OCI-LY7 (cell line): ENCODE data around the gene CDKAL1. TPM values are rescaled to one million over a fixed set of nuclear protein-coding genes. Genes with fewer than 3 reads are reported as not detected.

Experiments
- BruUV-seq: library from RNA; stranded (reverse); fragments of 400-500 nt; replicated peaks from 2 replicates; lab custom pipeline; 2021; lab: Mats Ljungman, UMichigan
- CTCF ChIA-PET: fragments of 300-600 bp; sonication (Branson Sonifier 250); formaldehyde crosslinking; loops from one replicate; lab custom pipeline; 2022; ENCODE audit warnings: antibody characterized with exemption; ENCODE audit not compliant: unreplicated experiment; lab: Charles Lee
- POLR2A ChIA-PET: fragments of 300-600 bp; sonication (Branson Sonifier 250); formaldehyde crosslinking; loops from one replicate; lab custom pipeline; 2022; ENCODE audit warnings: antibody characterized with exemption; lab: Charles Lee
- DNase-seq: peaks from one replicate; pipeline ENCODE4 v3.0.0-alpha.2; 2015; ENCODE audit warnings: low spot score
- H2AFZ ChIP-seq: fragments of 200-600 bp; sonication (generic), shearing (Covaris generic); 2 replicates; pipeline ENCODE4 v1.6.1; 2014; ENCODE audit warnings: mild to moderate bottlenecking, antibody characterized with exemption, low read length, moderate library complexity
- H3K27ac ChIP-seq: fragments of 200-600 bp; sonication (generic); 2 replicates; pipeline ENCODE4 v1.5.1; 2014; ENCODE audit warnings: mixed run types, low read depth, mild to moderate bottlenecking, moderate library complexity, low read length, inconsistent platforms; ENCODE audit not compliant: poor library complexity, severe bottlenecking
- H3K36me3 ChIP-seq: fragments of 200-600 bp; sonication (generic); 2 replicates; pipeline ENCODE4 v1.6.1; 2014; ENCODE audit warnings: mild to moderate bottlenecking, antibody characterized with exemption, low read length, moderate library complexity, mixed read lengths; ENCODE audit not compliant: insufficient read depth
- H3K4me1 ChIP-seq: fragments of 200-600 bp; sonication (generic); 2 replicates; pipeline ENCODE4 v1.5.1; 2014; ENCODE audit warnings: mild to moderate bottlenecking, low read length; ENCODE audit not compliant: insufficient read depth, poor library complexity, severe bottlenecking
- H3K4me2 ChIP-seq: fragments of 200-600 bp; sonication (generic); 2 replicates; pipeline ENCODE4 v1.6.1; 2014; ENCODE audit warnings: mild to moderate bottlenecking, low read length
- H3K4me3 ChIP-seq: fragments of 200-600 bp; sonication (generic); 2 replicates; pipeline ENCODE4 v1.5.1; 2014; ENCODE audit warnings: mild to moderate bottlenecking, low read depth, low read length; ENCODE audit not compliant: poor library complexity, severe bottlenecking
- H3K79me2 ChIP-seq: fragments of 200-600 bp; sonication (generic); 2 replicates; pipeline ENCODE4 v1.6.1; 2016; ENCODE audit warnings: low read depth, mild to moderate bottlenecking, low read length, moderate library complexity, mixed read lengths; ENCODE audit not compliant: insufficient read depth
- H3K9me2 ChIP-seq: fragments of 200-600 bp; sonication (generic); 2 replicates; pipeline ENCODE4 v1.6.1; 2016; ENCODE audit warnings: mild to moderate bottlenecking, low read length, mixed read lengths; ENCODE audit not compliant: insufficient read depth
- H3K9me3 ChIP-seq: fragments of 200-600 bp; sonication (generic); 2 replicates; pipeline ENCODE4 v1.6.1; 2014; ENCODE audit warnings: mild to moderate bottlenecking, mixed run types, low read length, mixed read lengths
- H4K20me1 ChIP-seq: fragments of 200-600 bp; sonication (generic); 2 replicates; pipeline ENCODE4 v1.6.1; 2014; ENCODE audit warnings: mild to moderate bottlenecking, antibody characterized with exemption, low read length, moderate library complexity, mixed read lengths; ENCODE audit not compliant: insufficient read depth
- EZH2phosphoT487 ChIP-seq: fragments of 200-600 bp; sonication (generic); IDR thresholded peaks from 2 replicates; pipeline ENCODE4 v1.6.1; 2018; ENCODE audit warnings: low read depth, borderline replicate concordance, mild to moderate bottlenecking, mixed run types, antibody characterized with exemption, low read length, moderate library complexity, mixed read lengths
- intact Hi-C: fragments of 100-400 bp; cut with micrococcal nuclease; formaldehyde crosslinking; loops from one replicate; pipeline ENCODE4 v1.10.0; 2022; ENCODE audit not compliant: unreplicated experiment
- total RNA-seq, 2 experiments: library from RNA; depleted of rRNA in 1 of 2; stranded (reverse); fragments of >200 nt in 1 of 2; shearing (Covaris generic) in 1 of 2; gene quantifications; 2 replicates each; pipeline ENCODE4 v1.2.3, GENCODE V29; 2014 to 2022
- TF ChIP-seq, protein P1 (sequence below): fragments of 200-600 bp; sonication (generic); conservative IDR thresholded peaks from 2 replicates; pipeline ENCODE4 v1.5.1; 2014; ENCODE audit warnings: mild to moderate bottlenecking, antibody characterized with exemption, low read length, moderate library complexity, mixed read lengths

CDKAL1 gene
- total RNA-seq, 2 experiments from 2014 or later, result 19.9 to 21.1 TPM

DNA sequence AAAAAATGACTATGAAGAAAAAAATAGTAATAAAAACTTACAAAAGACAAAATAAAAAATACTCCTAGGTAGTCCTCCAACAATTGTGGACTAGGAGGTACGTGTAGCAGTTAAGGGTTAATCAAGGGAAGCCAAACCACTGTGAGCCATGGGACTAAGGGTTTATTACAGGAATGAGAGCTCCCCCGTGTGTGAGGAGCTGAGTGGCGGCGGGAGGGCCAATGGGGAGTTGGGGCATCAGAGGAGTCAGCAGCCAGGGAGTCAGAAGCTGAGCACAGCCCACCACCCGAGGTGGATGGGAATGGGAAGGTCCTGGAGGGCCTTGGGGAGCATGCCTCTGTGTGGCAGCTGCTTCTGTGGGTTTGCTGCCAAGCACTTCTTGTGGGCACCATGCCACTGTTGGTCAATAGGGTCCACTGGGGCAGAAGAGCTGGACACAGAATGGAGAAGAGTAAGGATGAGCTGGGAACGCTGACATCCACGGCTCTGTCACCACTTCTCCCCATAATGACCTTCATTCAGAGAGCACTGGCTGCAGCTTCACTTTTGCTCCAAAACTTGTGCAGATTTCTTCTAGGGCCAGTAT, 373.3 kb downstream of the CDKAL1 start:
- no peak for TF ChIP-seq EZH2phosphoT487
- ChIA-PET POLR2A (no interaction called here), CTCF (no interaction called here)
- intact Hi-C loops, result no loop called here
- no peak for DNase-seq
- no peaks in the 10 kb centered on the region for H3K9me3 ChIP-seq
- no peak overlapping the region for H2AFZ ChIP-seq
- no peak overlapping the region for H3K4me2 ChIP-seq
- no peaks in the 10 kb centered on the region for H4K20me1 ChIP-seq
- no peak overlapping the region for H3K27ac ChIP-seq
- H3K9me2 ChIP-seq, result no peaks in the 10 kb centered on the region
- H3K4me1 ChIP-seq, result no peaks in the 10 kb centered on the region
- no peak overlapping the region for H3K4me3 ChIP-seq
- H3K36me3 ChIP-seq, result no peaks in the 10 kb centered on the region
- no peaks in the 10 kb centered on the region for H3K79me2 ChIP-seq
- BruUV-seq, result no TSS peak

DNA sequence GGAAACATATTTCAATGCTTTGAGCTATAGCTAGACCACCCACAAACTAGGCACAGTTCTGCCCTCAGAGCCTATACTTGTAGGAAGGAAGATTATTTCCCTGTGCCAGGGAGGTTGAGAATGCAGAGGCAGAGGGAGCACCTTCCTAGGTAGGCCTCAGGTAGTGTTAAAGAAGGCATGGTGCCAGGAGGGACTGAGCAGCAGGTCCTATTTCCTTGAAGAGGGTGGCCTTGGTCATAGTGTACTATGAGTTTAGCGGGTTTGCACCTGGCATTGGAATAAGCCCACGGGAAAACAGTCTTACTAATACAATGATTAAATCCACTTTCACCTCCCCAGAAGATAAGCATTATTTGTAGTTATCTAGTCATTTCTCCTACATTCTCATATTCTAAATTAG, 375.4 kb downstream of the CDKAL1 start:
- no peak overlapping the region for H3K27ac ChIP-seq
- H3K9me2 ChIP-seq, result no peaks in the 10 kb centered on the region
- H3K4me1 ChIP-seq, result no peaks in the 10 kb centered on the region
- BruUV-seq, result no TSS peak
- POLR2A ChIA-PET, result interaction anchor here (0.6 kb wide), 1 partner anchor 946 kb away, joined by 3 read pairs; no protein-coding TSS in a partner anchor
- no peak overlapping the region for H3K4me3 ChIP-seq
- DNase-seq, result no peak
- CTCF ChIA-PET, result no interaction called here
- H3K4me2 ChIP-seq, result no peak overlapping the region
- 0 out of 2 replicates have a peak, but pooled peaks cover 3% of the 10 kb centered on the region for H3K9me3 ChIP-seq
- no peaks in the 10 kb centered on the region for H4K20me1 ChIP-seq
- intact Hi-C loops, result no loop called here
- TF ChIP-seq, protein P1, sequence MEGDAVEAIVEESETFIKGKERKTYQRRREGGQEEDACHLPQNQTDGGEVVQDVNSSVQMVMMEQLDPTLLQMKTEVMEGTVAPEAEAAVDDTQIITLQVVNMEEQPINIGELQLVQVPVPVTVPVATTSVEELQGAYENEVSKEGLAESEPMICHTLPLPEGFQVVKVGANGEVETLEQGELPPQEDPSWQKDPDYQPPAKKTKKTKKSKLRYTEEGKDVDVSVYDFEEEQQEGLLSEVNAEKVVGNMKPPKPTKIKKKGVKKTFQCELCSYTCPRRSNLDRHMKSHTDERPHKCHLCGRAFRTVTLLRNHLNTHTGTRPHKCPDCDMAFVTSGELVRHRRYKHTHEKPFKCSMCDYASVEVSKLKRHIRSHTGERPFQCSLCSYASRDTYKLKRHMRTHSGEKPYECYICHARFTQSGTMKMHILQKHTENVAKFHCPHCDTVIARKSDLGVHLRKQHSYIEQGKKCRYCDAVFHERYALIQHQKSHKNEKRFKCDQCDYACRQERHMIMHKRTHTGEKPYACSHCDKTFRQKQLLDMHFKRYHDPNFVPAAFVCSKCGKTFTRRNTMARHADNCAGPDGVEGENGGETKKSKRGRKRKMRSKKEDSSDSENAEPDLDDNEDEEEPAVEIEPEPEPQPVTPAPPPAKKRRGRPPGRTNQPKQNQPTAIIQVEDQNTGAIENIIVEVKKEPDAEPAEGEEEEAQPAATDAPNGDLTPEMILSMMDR, result no peak
- TF ChIP-seq EZH2phosphoT487, result no peak
- no peaks in the 10 kb centered on the region for H3K36me3 ChIP-seq
- H2AFZ ChIP-seq, result no peak overlapping the region
- H3K79me2 ChIP-seq, result no peaks in the 10 kb centered on the region

DNA sequence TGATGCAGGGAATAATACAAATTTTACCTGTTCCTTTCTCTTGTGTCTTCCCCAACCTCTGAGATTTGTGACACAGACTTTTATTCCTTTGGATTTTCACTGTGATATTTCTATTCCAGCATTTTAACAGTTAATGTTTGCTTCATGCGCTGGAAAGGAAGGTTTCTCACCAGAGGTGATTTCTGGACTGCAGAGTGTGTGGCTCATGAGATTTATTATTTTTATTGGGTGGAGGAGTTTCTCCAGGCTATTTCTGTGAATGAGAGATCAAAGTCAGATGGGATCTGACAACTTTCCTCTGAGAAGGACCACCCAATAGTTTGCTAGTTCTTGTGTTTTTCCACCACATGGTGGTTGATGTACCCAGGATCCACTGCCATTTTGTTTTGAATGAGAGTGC, 377.5 kb downstream of the CDKAL1 start:
- Histone ChIP-seq H3K4me1 (no peaks in the 10 kb centered on the region), H4K20me1 (no peaks in the 10 kb centered on the region), H3K79me2 (no peaks in the 10 kb centered on the region), H3K4me3 (no peak overlapping the region), H3K9me3 (peaks cover 13% of the 10 kb centered on the region), H3K36me3 (no peaks in the 10 kb centered on the region), H3K4me2 (no peak overlapping the region), H3K27ac (no peak overlapping the region), H2AFZ (no peak overlapping the region), H3K9me2 (no peaks in the 10 kb centered on the region)
- ChIA-PET CTCF (no interaction called here), POLR2A (interaction anchor here (0.6 kb wide), 1 partner anchor 1050 kb away, joined by 5 read pairs; no protein-coding TSS in a partner anchor)
- TF ChIP-seq EZH2phosphoT487, result no peak
- TF ChIP-seq, protein P1, result no peak
- no peak for DNase-seq
- intact Hi-C loops, result no loop called here
- BruUV-seq, result no TSS peak
